NCI-H345 (cell line): ENCODE measurements around the gene KCNQ1.

Experiments used
- DNase-seq: peaks from one replicate; lab custom pipeline; 2025; lab: John Stamatoyannopoulos, UW

The KCNQ1 gene

DNA sequence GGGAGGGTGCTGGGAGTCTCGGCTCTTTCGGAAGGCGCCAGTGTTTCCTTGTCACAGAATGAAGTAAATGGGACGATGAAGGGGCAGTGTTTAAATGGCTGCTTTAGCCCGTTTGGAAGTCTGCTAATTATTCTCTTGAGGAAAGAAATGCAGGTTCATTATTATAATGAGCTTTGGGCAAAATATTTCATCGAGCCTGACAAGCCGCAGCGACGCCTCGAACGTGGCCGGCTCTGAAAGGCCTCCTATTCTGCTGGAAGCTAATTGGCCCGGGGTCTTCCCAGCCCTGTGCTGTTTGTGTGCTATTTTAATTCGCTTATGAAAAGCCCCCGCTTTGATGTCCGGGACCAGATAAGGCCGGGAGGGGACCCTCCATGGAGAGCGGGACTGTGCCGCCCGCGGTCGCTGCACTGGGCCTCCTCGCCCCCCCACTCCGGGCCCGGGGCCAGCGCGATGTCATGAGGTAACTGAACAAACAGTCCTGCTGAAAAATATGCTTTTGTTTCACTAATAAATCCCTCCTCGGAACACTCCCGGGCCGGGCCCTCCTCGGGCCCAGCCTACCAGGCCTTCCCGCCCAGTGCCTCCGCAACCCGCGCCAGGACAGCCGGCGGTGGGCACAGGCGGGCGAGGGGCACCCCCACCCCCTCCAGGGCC is 362.3 kb downstream of the KCNQ1 start:
- peak; percentile 15 for DNase-seq

DNA sequence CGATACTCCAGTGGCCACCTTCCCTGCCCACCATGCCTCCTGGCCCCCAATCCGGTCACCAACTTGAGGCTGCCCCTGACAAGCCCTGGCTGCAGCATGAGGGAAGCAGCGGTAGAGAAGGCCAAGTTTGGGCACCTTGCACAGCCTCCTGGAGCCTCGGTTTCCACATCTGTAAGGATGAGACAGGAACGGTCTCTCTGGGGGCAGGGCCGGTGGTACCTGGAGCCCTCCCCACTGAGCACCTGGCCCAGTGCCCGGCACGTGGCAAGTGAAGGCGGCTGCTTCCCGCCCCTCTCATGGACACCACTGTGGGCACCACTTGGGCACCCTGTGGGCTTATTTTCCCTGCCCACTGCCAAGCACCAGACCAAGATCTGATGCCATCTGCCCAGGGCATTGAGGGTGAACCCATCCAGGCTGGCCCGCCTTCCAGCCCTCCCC is 363.0 kb downstream of the KCNQ1 start:
- DNase-seq: no peak

DNA sequence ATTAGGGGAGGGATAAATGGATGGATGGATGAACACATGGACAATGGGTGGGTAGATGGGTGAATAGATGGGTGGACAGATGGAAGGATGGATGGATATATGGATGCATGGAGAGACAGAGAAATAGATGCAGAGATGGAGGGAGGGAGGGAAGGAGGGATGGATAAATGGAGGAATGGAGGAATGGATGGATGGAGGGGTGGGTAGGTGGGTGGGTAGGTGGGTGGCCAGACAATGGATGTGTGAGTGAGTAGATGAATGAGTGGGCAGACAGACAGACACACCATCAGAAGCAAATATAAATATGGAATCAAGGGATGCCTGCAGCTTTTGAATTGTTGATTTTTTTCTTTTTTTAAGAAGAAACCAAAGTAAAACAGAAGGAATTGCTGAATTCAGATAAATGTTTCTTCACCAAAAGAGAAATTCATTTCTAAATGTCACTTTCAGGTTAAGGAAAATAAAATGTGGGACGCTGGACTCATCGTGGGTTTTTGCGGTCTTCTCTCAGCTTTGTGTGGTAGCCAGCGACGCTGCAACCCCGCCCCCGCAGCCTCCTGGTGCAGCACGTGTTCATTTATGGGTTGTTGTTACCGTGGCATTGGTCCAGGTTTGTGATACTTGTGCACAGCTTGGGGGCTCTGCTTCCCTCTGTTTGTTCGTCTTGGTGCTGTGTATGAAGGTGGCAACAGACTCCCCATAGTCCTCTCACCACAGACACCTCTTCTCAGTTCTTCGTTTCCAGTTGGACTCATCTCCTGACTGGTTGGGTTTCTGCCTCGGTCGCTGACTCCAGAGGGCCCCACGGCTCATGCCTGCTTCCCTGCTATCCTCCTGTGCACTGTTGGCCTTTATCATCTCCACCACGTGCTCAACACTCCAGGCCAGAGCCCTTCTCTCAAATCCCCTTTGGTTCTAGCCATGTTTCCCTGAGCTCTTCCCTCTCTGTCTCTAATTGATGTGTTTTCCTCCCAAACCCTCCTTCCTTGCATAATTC is 364.3 kb downstream of the KCNQ1 start:
- DNase-seq: peak; percentile 31

GRCh38 chr11:2809854-2810253 is 365.0 kb downstream of the KCNQ1 start:
- DNase-seq: no peak

DNA sequence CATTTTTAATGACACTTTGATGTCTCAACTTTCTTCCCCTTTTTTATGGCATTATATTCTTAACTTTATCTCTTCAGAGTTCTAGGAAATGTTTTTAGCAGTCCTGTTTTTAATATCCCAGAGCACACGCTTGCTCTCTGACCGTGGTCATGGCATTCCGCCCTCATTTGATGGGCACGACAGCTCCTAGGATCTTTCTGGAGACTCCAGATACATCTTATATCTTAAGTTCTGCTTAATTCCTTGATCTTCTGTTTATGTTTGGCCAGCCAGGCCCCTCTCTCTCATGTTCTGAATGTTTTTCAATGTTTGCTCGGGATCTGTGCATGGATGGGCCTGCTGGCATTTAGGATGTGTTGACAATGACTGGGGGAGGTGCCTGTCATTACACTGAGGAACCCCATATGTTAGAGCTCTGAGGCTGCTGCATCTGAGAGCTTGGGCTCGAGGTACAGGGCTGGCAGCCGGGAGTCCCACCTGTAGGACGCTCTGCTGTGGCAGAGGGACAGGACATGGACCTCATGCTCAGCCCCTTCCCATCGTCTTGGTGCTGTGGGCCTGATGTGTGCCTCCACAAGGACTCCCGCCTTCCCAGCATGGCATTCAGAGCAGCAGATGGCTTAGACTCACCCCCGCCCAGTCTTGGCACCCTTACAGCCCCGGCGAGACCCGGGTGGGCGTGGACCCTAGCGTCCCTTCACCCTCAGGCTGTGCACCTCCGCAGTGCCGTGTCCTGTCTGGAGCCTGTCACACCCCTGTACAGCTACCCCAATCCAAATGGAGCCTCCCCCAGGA is 365.8 kb downstream of the KCNQ1 start:
- no peak for DNase-seq

DNA sequence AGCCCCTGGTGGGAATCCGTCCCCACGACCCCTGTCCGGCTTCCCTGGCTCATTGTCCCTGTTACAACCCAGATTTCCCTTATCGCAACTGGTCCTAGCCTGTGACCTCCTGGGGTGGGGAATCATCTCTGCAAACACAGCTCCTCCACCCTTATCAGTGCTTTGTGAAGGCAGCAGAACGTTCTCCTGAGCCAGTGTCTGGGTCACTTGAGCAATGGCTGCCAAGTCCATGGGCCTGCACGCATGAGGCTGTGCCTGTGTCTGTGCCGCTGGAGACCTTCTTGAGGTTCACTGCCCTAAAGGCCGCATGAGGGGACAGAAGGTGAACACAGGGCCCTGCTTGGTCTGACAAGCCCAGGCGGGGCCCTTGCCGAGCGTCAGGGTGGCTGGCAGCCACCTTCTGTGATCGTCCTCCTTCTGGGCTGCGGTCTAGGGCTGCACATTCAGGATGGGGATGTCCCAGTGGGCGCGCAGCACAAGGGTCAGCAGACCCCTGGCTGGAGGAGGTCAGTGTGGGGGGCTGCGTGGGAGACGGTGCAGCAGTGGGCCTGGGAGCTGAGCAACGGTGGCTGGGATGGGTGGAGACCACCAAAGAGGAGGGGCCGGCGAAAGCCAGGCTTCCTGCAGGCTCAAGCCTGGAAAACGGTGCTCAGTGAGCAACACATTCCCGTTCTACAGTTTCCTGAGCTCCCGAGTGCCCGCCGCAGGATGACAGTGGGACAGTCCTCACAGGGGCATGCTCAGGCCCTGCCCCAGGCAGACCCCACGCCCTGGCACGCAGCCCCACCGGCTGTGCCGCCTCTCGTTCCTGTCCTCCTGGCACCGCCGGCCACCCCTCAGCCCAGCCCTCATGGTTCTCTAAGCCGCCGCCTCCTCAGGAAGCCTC is 366.6 kb downstream of the KCNQ1 start:
- DNase-seq: no peak

DNA sequence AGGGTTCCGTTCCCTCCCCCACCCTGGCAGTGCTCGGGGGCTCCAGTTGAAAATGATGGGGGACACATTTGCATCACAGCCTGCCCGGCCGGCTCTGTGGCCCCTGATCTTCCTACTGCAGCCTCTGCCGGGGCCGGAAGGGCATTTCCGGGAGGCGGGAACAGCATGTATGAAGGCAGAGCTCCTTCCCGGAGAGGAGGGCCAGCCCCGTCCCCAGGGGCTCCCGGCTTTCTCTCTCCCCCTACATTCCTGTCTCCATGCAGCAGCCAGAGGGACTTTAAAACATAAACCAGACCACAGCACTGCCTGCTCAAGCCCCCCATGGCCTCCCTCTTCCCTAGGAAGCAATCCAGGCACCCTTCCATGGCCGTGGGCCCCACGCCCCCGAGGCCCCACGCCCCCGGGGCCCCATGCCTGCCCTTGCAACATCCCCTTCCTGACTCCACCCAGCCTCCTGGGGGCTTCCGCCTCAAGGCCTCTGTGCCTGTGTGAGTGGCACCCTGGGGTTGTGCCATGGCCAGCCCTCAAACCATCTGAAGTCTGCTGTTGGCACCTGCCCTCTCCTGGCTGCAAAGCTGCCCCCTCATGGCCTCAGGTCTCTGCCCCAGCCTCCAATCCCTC is 367.7 kb downstream of the KCNQ1 start:
- DNase-seq: no peak

- no peak for DNase-seq
Observed at GRCh38 chr11:2813141-2813908, 368.5 kb downstream of the KCNQ1 start.

DNA sequence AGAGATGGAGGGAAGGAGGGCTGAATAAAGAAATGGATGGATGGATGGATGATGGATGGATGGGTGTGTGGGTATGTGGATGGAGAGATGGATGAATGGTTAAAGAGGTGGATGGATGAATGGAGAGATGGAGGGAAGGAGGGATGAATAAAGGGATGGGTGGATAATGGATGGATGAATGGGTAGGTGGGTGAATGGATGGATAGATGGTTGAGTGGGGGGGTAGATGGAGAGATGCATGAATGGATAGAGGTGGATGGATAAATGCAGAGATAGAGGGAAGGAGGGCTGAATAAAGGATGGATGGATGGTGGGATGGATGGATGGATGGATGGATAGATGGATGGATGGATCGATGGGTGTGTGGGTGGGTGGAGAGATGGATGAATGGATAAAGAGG is 369.2 kb downstream of the KCNQ1 start:
- DNase-seq: no peak

DNA sequence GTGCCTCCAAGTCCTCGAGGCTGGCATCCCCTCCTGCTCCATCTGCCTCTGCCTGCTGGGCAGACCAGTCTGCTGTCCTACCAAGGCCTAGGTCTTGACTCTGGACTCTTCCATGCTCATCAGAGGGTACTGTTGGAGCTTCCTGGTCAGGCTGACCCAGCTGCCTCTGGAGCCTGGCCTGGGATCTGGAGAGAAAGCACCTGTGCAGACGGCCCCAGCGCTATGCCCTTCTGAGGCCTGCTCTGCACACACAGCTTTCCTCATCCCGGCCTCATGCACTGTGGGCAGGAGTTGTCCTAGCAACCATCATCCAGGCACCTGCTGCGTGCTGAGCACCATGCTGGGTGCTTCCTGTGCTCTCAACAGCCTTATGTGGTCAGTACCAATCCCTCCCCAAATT is 369.9 kb downstream of the KCNQ1 start:
- DNase-seq: peak; percentile 47

GRCh38 chr11:2815762-2816496 is 371.1 kb downstream of the KCNQ1 start:
- no peak for DNase-seq

GRCh38 chr11:2816523-2816922 is 371.7 kb downstream of the KCNQ1 start:
- no peak for DNase-seq

- DNase-seq: no peak
Observed at GRCh38 chr11:2816941-2817421, 372.2 kb downstream of the KCNQ1 start.

- DNase-seq: no peak
Observed at GRCh38 chr11:2817431-2817830, 372.6 kb downstream of the KCNQ1 start.

DNA sequence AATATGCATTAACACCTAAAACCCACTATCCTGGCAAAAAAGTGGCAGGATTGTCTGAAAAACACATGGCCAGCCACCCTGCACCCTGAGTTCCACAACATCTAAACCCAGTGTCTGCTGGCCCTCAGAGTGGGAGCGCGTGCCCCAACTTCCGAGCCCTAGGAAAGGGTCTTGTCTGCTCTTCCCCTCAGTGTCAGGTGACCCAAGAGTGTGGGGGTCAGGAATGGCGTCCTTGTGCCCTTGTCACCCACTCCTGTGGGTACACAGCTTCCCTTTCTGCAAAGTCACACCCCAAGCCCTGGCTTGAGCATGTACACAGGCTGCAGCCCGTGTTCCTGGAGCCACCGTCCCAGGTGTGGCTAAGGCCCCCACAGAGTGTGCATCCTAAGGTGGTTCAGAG is 373.2 kb downstream of the KCNQ1 start:
- no peak for DNase-seq

GRCh38 chr11:2818503-2818902 is 373.7 kb downstream of the KCNQ1 start:
- no peak for DNase-seq

DNA sequence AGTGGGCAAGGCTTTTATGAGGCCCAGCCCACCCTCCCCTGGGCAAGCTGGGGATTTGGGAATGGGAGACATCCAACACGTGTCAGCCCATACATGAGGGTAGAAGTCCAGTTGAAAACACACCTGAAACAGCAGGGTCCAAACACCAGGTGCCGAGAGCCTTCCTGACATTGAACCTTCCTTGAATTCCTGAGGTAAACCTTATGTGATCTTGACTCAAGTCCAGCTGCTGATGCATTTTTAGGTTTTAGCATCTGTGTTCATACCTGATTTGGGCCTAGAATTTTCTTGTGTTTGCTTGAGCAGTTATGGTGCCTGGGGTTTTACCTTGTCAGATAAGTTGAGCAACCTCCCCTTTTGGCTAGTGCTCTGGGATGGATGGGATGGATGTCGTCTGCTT is 374.5 kb downstream of the KCNQ1 start:
- DNase-seq: no peak

GRCh38 chr11:2820976-2821375 is 376.2 kb downstream of the KCNQ1 start:
- no peak for DNase-seq

GRCh38 chr11:2821891-2822290 is 377.1 kb downstream of the KCNQ1 start:
- no peak for DNase-seq
